Chondrocyte (in vitro differentiated cells): Measurements from ENCODE around the gene DAW1. TPM values are rescaled to one million over a fixed set of nuclear protein-coding genes. Genes with fewer than 3 reads are reported as not detected.
"Not testable (repeated sequence)": the region's sequence is repeated elsewhere in the genome, so short reads cannot be mapped to it uniquely, and the experiment has no call there.

Experiments used
- DNase-seq: peaks from one replicate; pipeline ENCODE4 v3.0.0; 2021; ENCODE audit warnings: mixed read lengths, low spot score
- H3K27ac Mint-ChIP-seq: one replicate; pipeline ENCODE4 v1.8.0; 2021; ENCODE audit warnings: mild to moderate bottlenecking, moderate library complexity, mixed read lengths; ENCODE audit not compliant: unreplicated experiment
- H3K27me3 Mint-ChIP-seq: 2 replicates; pipeline ENCODE4 v1.8.0; 2021; ENCODE audit warnings: low read depth, mixed read lengths
- H3K36me3 Mint-ChIP-seq: 2 replicates; pipeline ENCODE4 v1.8.0; 2021; ENCODE audit warnings: low read depth, mixed read lengths
- H3K4me1 Mint-ChIP-seq: 2 replicates; pipeline ENCODE4 v1.8.0; 2021; ENCODE audit warnings: low read depth, mild to moderate bottlenecking, mixed read lengths
- H3K4me3 Mint-ChIP-seq: one replicate; pipeline ENCODE4 v1.8.0; 2021; ENCODE audit warnings: mild to moderate bottlenecking, moderate library complexity, mixed read lengths; ENCODE audit not compliant: unreplicated experiment
- H3K9me3 Mint-ChIP-seq: 2 replicates; pipeline ENCODE4 v1.8.0; 2021; ENCODE audit warnings: low read depth, mixed read lengths
- total RNA-seq: library from RNA; stranded (reverse); gene quantifications from 3 replicates; pipeline ENCODE4 v1.2.1, GENCODE V29; 2021
- TF ChIP-seq, protein P1 (sequence below): fragments of 200-600 bp; sonication (generic); IDR thresholded peaks from 2 replicates; pipeline ENCODE4 v1.5.0; 2021; ENCODE audit warnings: antibody characterized with exemption, mild to moderate bottlenecking, moderate library complexity

The DAW1 gene
- total RNA-seq, 1 donor from 2014 or later, result 0.47 TPM

DNA sequence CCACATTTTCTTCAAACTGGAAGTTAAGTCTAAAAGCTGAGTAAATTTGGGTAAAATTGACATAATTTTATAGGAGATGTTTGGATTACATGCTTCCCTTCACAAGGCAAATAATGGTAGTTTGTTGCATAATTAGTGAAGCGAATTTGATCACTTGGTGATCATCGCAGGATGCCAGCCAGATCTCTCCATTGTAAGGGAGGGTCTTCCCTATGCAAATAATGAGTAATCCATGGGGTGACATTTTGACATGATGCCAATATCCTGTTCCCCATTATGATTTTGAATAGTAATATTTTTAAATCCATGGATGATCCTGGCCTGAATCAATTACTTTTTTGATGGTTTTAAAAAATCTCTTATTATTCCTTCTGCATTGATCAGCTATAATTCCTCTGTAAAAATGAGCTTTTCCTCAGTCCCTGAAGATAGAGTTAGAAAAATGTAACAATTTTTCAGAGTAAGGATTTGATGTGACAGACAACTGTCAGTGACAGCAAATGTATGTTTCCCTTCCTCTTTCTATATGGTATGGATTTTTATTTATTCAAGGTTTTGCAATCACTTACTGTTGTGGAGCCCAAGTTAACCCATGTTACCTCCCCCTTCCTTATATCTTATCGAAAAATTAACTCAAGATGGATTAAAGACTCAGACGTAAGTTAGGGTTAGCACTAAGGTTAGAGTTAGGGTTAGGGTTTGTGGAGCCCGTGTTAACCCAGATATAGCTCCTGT is 36.3 kb upstream of the DAW1 start:
- H3K36me3 Mint-ChIP-seq, result peaks cover 11% of the 10 kb centered on the region
- TF ChIP-seq, protein P1, sequence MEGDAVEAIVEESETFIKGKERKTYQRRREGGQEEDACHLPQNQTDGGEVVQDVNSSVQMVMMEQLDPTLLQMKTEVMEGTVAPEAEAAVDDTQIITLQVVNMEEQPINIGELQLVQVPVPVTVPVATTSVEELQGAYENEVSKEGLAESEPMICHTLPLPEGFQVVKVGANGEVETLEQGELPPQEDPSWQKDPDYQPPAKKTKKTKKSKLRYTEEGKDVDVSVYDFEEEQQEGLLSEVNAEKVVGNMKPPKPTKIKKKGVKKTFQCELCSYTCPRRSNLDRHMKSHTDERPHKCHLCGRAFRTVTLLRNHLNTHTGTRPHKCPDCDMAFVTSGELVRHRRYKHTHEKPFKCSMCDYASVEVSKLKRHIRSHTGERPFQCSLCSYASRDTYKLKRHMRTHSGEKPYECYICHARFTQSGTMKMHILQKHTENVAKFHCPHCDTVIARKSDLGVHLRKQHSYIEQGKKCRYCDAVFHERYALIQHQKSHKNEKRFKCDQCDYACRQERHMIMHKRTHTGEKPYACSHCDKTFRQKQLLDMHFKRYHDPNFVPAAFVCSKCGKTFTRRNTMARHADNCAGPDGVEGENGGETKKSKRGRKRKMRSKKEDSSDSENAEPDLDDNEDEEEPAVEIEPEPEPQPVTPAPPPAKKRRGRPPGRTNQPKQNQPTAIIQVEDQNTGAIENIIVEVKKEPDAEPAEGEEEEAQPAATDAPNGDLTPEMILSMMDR, result no peak
- H3K4me3 Mint-ChIP-seq, result no peak overlapping the region
- no peak for DNase-seq
- no peaks in the 10 kb centered on the region for H3K27me3 Mint-ChIP-seq
- H3K27ac Mint-ChIP-seq, result no peak overlapping the region
- peaks cover 8% of the 10 kb centered on the region for H3K4me1 Mint-ChIP-seq
- peaks cover 14% of the 10 kb centered on the region for H3K9me3 Mint-ChIP-seq

GRCh38 chr2:227839339-227840129 is 31.9 kb upstream of the DAW1 start:
- not testable (repeated sequence) for H3K27ac Mint-ChIP-seq, H3K4me3 Mint-ChIP-seq, H3K4me1 Mint-ChIP-seq, DNase-seq, H3K27me3 Mint-ChIP-seq
- H3K36me3 Mint-ChIP-seq, result peaks cover 11% of the 10 kb centered on the region
- H3K9me3 Mint-ChIP-seq, result peaks cover 14% of the 10 kb centered on the region

GRCh38 chr2:227846831-227847230 is 24.6 kb upstream of the DAW1 start:
- DNase-seq, result no peak
- no peaks in the 10 kb centered on the region for H3K27me3 Mint-ChIP-seq
- TF ChIP-seq, protein P1, result no peak
- no peak overlapping the region for H3K27ac Mint-ChIP-seq
- peaks cover 28% of the 10 kb centered on the region for H3K4me1 Mint-ChIP-seq
- no peak overlapping the region for H3K4me3 Mint-ChIP-seq
- peaks cover 4% of the 10 kb centered on the region for H3K9me3 Mint-ChIP-seq
- no peaks in the 10 kb centered on the region for H3K36me3 Mint-ChIP-seq

GRCh38 chr2:227848146-227848545 is 23.3 kb upstream of the DAW1 start:
- Mint-ChIP-seq H3K27me3 (no peaks in the 10 kb centered on the region), H3K36me3 (no peaks in the 10 kb centered on the region), H3K9me3 (peaks cover 4% of the 10 kb centered on the region), H3K4me1 (peaks cover 40% of the 10 kb centered on the region), H3K27ac (peak overlapping the region; percentile 24), H3K4me3 (no peak overlapping the region)
- no peak for DNase-seq
- TF ChIP-seq, protein P1, result no peak

- H3K27ac Mint-ChIP-seq, result no peak overlapping the region
- TF ChIP-seq, protein P1, result no peak
- peaks cover 4% of the 10 kb centered on the region for H3K9me3 Mint-ChIP-seq
- H3K27me3 Mint-ChIP-seq, result no peaks in the 10 kb centered on the region
- H3K4me1 Mint-ChIP-seq, result peaks cover 44% of the 10 kb centered on the region
- H3K36me3 Mint-ChIP-seq, result no peaks in the 10 kb centered on the region
- DNase-seq, result no peak
- H3K4me3 Mint-ChIP-seq, result no peak overlapping the region
These were observed 22.8 kb upstream of the DAW1 start for GRCh38 chr2:227848586-227848985.
